Rectal smooth muscle tissue (tissue), 1 donor: ENCODE measurements around the gene SHQ1.

Source experiments
- H3K27ac ChIP-seq: one replicate; pipeline ENCODE4 v1.7.0; 2013; ENCODE audit warnings: low read depth, low read length, inconsistent platforms
- H3K27me3 ChIP-seq: one replicate; pipeline ENCODE4 v1.7.0; 2013; ENCODE audit warnings: low read length; ENCODE audit not compliant: control insufficient read depth, insufficient read depth
- H3K36me3 ChIP-seq: one replicate; pipeline ENCODE4 v1.7.0; 2013; ENCODE audit warnings: low read length; ENCODE audit not compliant: control insufficient read depth, insufficient read depth
- H3K4me1 ChIP-seq: one replicate; pipeline ENCODE4 v1.7.0; 2013; ENCODE audit warnings: low read length; ENCODE audit not compliant: control insufficient read depth, insufficient read depth
- H3K4me3 ChIP-seq: one replicate; pipeline ENCODE4 v1.7.0; 2013; ENCODE audit warnings: low read length
- H3K9ac ChIP-seq: one replicate; pipeline ENCODE4 v1.7.0; 2013; ENCODE audit warnings: low read length

The SHQ1 gene

DNA sequence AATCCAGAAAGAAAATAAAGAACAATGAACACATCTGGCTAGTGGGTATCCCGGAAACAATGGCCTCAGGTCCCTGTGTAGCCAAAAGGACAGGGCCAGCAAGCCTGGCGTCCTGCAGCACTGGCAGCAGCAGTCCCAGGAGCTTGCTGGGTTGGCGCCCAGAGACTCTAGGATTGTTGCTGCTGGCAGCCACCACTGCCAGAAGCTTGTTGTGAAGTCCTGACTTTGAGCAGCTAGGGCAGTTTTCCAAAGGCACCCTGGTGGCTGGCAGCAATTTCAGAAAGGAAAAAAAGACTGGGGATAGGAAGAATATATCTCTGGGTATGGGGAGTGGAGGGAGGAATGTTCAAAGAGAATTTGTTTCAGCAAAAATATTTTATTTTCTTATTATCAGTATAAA lies 11.3 kb downstream of the SHQ1 start:
- no peaks in the 10 kb centered on the region for H3K4me1 ChIP-seq
- H3K27ac ChIP-seq: peak overlapping the region; percentile 56
- H3K9ac ChIP-seq: no peak overlapping the region
- H3K36me3 ChIP-seq: peaks cover 11% of the 10 kb centered on the region
- H3K4me3 ChIP-seq: no peak overlapping the region
- no peaks in the 10 kb centered on the region for H3K27me3 ChIP-seq

DNA sequence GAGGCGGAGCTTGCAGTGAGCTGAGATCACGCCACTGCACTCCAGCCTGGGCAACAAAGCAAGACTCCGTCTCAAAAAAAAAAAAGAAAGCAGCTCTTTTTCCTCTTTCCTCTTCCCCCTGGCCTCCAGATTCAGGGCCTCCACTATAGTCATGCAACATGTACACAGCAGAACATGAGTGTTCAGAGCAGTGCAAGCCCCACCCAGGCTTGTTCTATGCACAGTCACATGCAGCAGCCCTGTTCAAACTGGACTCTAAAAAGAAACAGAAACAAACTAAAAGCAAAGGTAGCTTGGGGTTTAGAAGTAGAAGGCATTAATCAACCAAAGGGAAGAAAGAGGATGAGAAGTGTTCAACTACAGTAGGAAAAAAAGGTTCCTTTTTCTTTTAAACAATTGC lies 11.8 kb downstream of the SHQ1 start:
- Histone ChIP-seq H3K4me1 (no peaks in the 10 kb centered on the region), H3K4me3 (no peak overlapping the region), H3K27me3 (no peaks in the 10 kb centered on the region), H3K27ac (peak overlapping the region; percentile 56), H3K9ac (no peak overlapping the region), H3K36me3 (peaks cover 7% of the 10 kb centered on the region)

DNA sequence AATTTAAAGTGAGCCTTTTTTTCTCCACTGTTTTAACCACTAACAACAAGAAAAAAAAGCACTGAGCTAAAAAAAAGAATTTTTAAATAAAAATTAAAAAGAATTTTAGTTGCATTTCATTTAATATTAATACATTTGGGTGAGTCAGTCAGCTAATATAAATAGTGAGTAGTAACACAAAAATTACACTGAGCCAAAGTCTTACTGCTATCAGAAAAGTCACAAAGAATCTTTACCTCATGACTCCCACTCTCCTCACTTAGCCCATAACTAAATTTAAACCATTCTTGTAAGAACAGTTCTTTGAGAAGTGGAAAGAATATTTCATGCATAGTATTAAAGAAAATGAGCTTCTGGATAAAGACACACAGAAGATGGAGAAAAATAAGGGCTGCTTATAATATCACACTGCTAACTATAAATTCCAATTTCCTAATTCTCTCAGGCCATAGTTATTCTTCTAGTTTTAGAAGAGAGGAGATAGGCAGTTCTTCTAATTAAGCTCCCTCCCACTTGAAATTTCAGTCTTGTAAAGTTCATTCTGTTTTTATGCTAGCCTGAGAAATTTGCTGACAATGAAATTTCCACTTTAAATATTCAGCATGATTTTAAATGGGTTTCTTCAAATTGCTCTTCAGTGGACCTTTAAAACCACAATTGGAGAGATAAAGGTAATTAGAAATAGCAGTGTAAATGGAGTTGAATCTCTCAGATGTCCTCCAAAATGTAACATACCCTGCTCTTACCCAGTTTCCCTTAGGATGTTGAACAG lies 17.6 kb downstream of the SHQ1 start:
- no peak overlapping the region for H3K9ac ChIP-seq
- no peaks in the 10 kb centered on the region for H3K27me3 ChIP-seq
- H3K36me3 ChIP-seq: peaks cover 5% of the 10 kb centered on the region
- no peaks in the 10 kb centered on the region for H3K4me1 ChIP-seq
- no peak overlapping the region for H3K27ac ChIP-seq
- no peak overlapping the region for H3K4me3 ChIP-seq

DNA sequence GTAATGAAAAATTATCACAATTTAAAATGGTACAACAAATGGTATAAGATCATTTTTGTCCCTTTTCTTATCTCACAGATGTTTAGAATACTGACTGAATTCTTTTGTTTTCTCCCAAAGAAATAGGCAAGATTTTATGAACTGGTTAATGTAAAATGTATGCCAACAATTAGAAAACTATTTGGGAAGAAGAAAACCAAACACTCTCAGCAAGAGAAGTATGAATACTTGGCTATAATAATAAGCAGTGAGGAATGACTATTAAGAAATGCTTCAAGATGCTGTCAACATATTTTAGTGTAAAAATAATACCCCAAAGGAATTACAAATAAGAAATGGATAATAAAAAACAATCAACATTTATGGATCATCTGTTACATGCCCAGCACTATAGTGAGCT lies 18.5 kb downstream of the SHQ1 start:
- no peak overlapping the region for H3K4me3 ChIP-seq
- peaks cover 5% of the 10 kb centered on the region for H3K36me3 ChIP-seq
- H3K4me1 ChIP-seq: no peaks in the 10 kb centered on the region
- no peak overlapping the region for H3K27ac ChIP-seq
- H3K9ac ChIP-seq: no peak overlapping the region
- H3K27me3 ChIP-seq: no peaks in the 10 kb centered on the region

DNA sequence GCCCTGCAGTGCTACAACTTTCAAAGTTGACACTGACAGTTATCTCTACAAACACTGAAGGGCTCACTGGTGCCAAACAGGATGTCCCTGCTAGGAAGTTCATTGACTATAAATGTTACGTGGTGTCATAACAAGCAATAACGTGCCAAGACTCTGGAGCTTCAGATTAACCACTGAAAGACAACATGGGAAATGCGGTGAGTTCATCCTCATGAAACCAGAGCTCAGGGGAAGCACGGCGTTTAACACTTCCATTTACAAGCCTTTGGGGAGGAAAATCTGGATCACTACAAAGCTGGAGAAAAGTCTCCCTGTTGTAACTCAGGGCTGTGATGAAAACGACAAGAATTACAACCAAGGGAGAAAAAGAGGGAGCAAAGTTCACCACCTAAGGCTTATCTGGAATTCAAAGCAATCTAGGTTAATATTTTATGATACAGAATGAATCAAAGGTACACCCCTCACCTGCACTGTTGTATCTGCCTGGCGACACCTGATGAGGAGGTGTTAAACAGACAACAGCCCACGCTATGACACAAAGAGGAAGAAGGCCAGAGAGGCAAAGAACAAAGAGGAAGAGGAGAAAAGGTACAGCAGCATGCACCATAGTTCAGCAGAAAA lies 27.0 kb downstream of the SHQ1 start:
- peaks cover 22% of the 10 kb centered on the region for H3K4me1 ChIP-seq
- peaks cover under 1% of the 10 kb centered on the region for H3K36me3 ChIP-seq
- no peak overlapping the region for H3K4me3 ChIP-seq
- no peak overlapping the region for H3K9ac ChIP-seq
- H3K27ac ChIP-seq: no peak overlapping the region
- no peaks in the 10 kb centered on the region for H3K27me3 ChIP-seq

DNA sequence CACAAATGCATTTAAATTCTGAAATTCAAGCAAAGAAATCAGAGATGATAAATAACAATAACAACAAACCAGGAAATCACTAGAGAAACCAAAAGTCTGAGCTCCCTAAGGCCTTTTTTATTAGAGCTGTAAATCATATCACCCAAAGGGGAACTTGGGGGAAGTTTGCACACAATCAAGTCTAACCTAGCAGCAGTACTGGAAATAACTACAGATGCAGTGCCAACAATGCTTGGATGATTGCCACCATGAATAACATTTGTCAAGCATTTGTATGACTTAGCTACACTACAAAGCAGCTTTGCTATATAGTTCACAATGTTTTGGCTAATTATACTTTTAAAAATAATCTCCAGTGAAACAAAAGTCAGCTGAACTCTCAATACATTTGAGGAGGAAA lies 27.8 kb downstream of the SHQ1 start:
- Histone ChIP-seq H3K9ac (no peak overlapping the region), H3K27ac (peak overlapping the region; percentile 9), H3K27me3 (no peaks in the 10 kb centered on the region), H3K4me1 (peaks cover 22% of the 10 kb centered on the region), H3K36me3 (no peaks in the 10 kb centered on the region), H3K4me3 (peak overlapping the region; percentile 8)

DNA sequence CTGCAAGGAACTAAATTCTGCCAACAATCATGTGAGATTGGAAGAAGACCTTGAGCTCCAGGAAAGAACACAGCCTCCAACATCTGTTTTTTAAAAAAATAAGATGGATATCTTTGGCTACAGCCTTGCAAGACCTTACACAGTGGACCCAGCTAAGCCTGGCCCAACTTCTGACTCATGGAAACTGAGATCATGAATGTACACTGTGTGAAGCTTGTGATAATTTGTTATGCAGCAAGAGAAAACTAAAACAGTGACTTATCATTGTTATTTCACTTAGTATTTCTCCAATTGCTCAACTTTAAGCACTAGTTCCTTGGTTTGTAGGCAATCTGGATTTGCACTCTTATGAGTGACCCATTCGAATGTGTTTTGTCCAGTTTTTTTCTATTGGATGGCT lies 29.3 kb downstream of the SHQ1 start:
- no peak overlapping the region for H3K9ac ChIP-seq
- H3K27me3 ChIP-seq: no peaks in the 10 kb centered on the region
- peaks cover 22% of the 10 kb centered on the region for H3K4me1 ChIP-seq
- no peak overlapping the region for H3K27ac ChIP-seq
- no peak overlapping the region for H3K4me3 ChIP-seq
- H3K36me3 ChIP-seq: no peaks in the 10 kb centered on the region

DNA sequence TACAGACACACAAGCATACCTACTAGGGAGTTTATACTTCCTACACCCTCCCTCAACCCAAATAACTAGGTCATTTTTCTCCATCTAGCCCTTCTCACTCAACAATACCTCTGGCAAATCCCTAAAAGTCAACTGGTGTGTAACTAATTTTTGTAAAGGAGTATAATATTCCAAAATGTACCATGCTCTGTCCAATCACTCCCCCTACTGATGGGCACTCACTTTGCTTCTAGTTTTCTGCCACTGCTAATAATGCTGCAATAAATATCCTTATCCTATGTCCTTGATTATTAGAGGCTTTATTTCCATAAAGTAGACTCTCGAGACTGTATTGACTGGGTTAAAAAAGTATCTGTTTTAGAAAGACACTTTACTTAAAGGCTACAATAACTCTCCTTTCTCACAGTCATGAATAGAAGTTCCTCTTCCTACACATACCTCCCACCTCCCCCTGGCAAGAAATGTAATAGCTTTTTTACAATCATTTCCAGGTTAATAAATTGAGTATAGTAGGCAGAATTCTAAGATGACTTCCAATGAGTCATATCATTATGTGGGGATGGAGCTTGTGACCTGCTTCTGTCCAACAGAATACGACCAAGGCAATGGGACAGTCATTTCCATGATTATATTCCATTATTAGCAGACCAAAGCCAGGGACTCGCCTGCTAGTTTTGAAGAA lies 30.0 kb downstream of the SHQ1 start:
- Histone ChIP-seq H3K4me1 (peaks cover 22% of the 10 kb centered on the region), H3K27ac (no peak overlapping the region), H3K36me3 (no peaks in the 10 kb centered on the region), H3K27me3 (no peaks in the 10 kb centered on the region), H3K4me3 (no peak overlapping the region), H3K9ac (no peak overlapping the region)

DNA sequence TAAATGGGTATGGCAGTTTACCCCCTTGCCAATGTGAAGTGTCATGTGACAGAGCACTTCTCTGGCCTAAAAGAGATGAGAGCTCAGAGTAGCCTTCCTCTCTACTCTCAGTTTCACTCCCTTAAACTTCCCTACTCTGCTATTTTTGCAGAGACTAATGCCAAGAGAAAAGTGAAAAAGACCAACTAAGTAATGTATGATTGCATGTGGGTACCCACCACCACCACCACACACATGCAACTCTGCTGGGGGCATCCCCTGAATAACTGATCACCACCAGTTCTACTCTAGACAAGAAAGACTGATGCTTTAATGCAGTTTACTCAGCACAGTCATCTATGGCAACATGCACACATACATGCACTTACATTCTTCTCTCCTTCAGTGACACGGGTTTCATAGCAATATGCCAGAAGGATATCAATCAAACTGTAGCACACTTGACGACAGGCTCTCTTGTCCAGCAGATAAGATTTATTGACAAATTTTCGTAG lies 31.3 kb downstream of the SHQ1 start:
- Histone ChIP-seq H3K4me1 (peaks cover 18% of the 10 kb centered on the region), H3K27ac (no peak overlapping the region), H3K9ac (no peak overlapping the region), H3K27me3 (no peaks in the 10 kb centered on the region), H3K36me3 (no peaks in the 10 kb centered on the region), H3K4me3 (no peak overlapping the region)

DNA sequence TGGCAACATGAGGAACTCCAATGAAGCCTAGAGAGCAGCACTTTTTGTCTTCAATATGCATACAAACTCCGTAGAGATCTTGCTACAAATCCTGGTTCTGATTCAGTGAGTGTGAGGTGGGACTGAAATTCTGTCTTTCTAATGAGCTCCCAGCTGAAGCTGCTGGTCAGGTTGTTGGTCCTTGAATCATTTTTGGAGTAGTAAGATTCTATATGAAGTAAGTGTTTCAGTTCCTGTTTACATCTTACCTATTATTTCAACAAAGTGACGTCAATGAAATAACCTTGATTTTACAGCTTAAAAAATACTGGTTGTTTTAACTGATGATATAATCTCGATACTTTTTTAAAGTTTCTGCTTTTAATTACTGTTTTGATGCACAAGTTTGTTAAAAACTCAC lies 33.9 kb downstream of the SHQ1 start:
- H3K4me3 ChIP-seq: no peak overlapping the region
- no peaks in the 10 kb centered on the region for H3K27me3 ChIP-seq
- no peak overlapping the region for H3K9ac ChIP-seq
- H3K36me3 ChIP-seq: no peaks in the 10 kb centered on the region
- no peaks in the 10 kb centered on the region for H3K4me1 ChIP-seq
- H3K27ac ChIP-seq: no peak overlapping the region

DNA sequence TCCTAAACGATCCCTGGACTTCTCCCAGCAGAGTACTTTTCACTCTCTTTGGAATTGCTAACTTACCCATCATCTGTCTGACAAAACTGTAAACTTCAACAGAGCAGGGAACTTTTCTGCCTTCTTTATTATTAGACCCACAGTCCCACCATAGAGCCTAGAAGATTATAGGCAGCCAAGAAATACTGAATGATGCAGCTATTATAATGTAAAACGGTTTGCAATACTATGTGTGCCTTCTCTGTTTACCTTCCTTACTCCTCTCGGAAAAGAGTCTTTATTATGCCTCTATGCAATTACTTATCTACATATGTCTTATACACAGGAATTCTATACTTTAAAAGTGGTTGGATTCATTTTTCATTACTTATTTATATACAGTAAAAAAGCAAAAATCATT lies 36.0 kb downstream of the SHQ1 start:
- no peaks in the 10 kb centered on the region for H3K4me1 ChIP-seq
- no peak overlapping the region for H3K9ac ChIP-seq
- H3K27me3 ChIP-seq: no peaks in the 10 kb centered on the region
- no peak overlapping the region for H3K27ac ChIP-seq
- no peaks in the 10 kb centered on the region for H3K36me3 ChIP-seq
- no peak overlapping the region for H3K4me3 ChIP-seq

DNA sequence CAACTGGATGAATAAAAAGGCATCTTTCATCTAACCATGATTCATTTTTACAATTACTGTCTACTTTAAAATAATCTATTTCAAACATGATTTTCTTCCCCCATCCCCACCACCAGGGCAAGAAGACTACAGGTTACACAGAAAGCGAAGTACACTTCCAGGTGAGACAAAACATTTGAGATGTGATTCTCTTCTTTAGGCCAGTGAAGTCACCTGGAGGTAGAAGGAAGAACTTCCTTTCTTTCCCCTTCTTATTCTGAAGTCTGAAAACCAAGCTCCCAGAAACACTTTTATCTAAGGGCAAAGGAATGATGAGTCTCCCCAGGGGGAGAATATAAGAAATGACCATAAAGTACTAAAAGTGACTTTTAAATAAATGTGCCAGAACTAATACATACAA lies 36.7 kb downstream of the SHQ1 start:
- Histone ChIP-seq H3K36me3 (no peaks in the 10 kb centered on the region), H3K4me3 (no peak overlapping the region), H3K27ac (no peak overlapping the region), H3K9ac (no peak overlapping the region), H3K4me1 (no peaks in the 10 kb centered on the region), H3K27me3 (no peaks in the 10 kb centered on the region)
